ENCODE measurements around the gene ECHDC3. TPM values are rescaled to one million over a fixed set of nuclear protein-coding genes. Genes with fewer than 3 reads are reported as not detected.

The ECHDC3 gene
- total RNA-seq, 1 experiment from 2014 or later, result 30.1 TPM

- H3K27me3 ChIP-seq (replicated peaks; ENCODE audit: control insufficient read depth, insufficient read depth, low read length), result no peaks in the 10 kb centered on the region
- no peaks in the 10 kb centered on the region for H3K27me3 Mint-ChIP-seq (ENCODE audit: insufficient read depth, unreplicated experiment)
- peaks cover 41% of the 10 kb centered on the region for H3K4me1 Mint-ChIP-seq (ENCODE audit: low read depth, unreplicated experiment)
- no peak overlapping the region for H3K4me3 Mint-ChIP-seq (ENCODE audit: unreplicated experiment)
- no peak for DNase-seq
- no TSS peak for BruUV-seq (replicated peaks)
- ChIA-PET CTCF (no interaction called here), POLR2A (interaction anchor here (0.7 kb wide), 1 partner anchor 842 kb away, joined by 6 read pairs; no protein-coding TSS in a partner anchor)
- H3K36me3 ChIP-seq (ENCODE audit: control insufficient read depth, insufficient read depth, low read length), result no peaks in the 10 kb centered on the region
- H3K4me1 ChIP-seq, result peaks cover 36% of the 10 kb centered on the region
- no peak overlapping the region for H3K4me3 ChIP-seq (ENCODE audit: low read depth, low read length)
- H3K36me3 Mint-ChIP-seq (ENCODE audit: insufficient read depth, unreplicated experiment), result peaks cover 11% of the 10 kb centered on the region
- H3K9me3 ChIP-seq, result no peaks in the 10 kb centered on the region
- H3K9me3 Mint-ChIP-seq (ENCODE audit: unreplicated experiment), result no peaks in the 10 kb centered on the region
- peak overlapping the region; percentile 27 for H3K27ac Mint-ChIP-seq (ENCODE audit: unreplicated experiment)
- intact Hi-C loops (cut with micrococcal nuclease; ENCODE audit: unreplicated experiment), result no loop called here
- no peak for TF ChIP-seq CTCF (IDR thresholded peaks at IDR 0.05; ENCODE audit: insufficient read depth in 1 of 2, low read depth in 1 of 2, low read length in 1 of 2, severe bottlenecking in 1 of 2, unreplicated experiment in 1 of 2)
These were observed 55.1 kb downstream of the ECHDC3 start for GRCh38 chr10:11797281-11797680.

GRCh38 chr10:11797847-11798633, 55.9 kb downstream of the ECHDC3 start:
- Mint-ChIP-seq H3K36me3 (ENCODE audit: insufficient read depth, unreplicated experiment) (peaks cover 8% of the 10 kb centered on the region), H3K27me3 (ENCODE audit: insufficient read depth, unreplicated experiment) (no peaks in the 10 kb centered on the region), H3K4me1 (ENCODE audit: low read depth, unreplicated experiment) (peaks cover 35% of the 10 kb centered on the region), H3K4me3 (ENCODE audit: unreplicated experiment) (no peak overlapping the region), H3K27ac (ENCODE audit: unreplicated experiment) (peak overlapping the region; percentile 27), H3K9me3 (ENCODE audit: unreplicated experiment) (no peaks in the 10 kb centered on the region)
- CTCF ChIA-PET, result interaction anchor here (1.4 kb wide), 1 partner anchor 15 kb away, joined by 5 read pairs; no protein-coding TSS in a partner anchor
- POLR2A ChIA-PET, result no interaction called here
- DNase-seq, result no peak
- BruUV-seq (replicated peaks), result no TSS peak
- no peaks in the 10 kb centered on the region for H3K27me3 ChIP-seq (replicated peaks; ENCODE audit: control insufficient read depth, insufficient read depth, low read length)
- H3K36me3 ChIP-seq (ENCODE audit: control insufficient read depth, insufficient read depth, low read length), result no peaks in the 10 kb centered on the region
- H3K4me3 ChIP-seq (ENCODE audit: low read depth, low read length), result no peak overlapping the region
- no peak for TF ChIP-seq CTCF (IDR thresholded peaks at IDR 0.05; ENCODE audit: insufficient read depth in 1 of 2, low read depth in 1 of 2, low read length in 1 of 2, severe bottlenecking in 1 of 2, unreplicated experiment in 1 of 2)
- intact Hi-C loops (cut with micrococcal nuclease; ENCODE audit: unreplicated experiment), result no loop called here
- H3K9me3 ChIP-seq, result no peaks in the 10 kb centered on the region
- peaks cover 32% of the 10 kb centered on the region for H3K4me1 ChIP-seq

GRCh38 chr10:11798845-11799735, 56.9 kb downstream of the ECHDC3 start:
- H3K36me3 Mint-ChIP-seq (ENCODE audit: insufficient read depth, unreplicated experiment), result no peaks in the 10 kb centered on the region
- no peak for TF ChIP-seq CTCF (IDR thresholded peaks at IDR 0.05; ENCODE audit: insufficient read depth in 1 of 2, low read depth in 1 of 2, low read length in 1 of 2, severe bottlenecking in 1 of 2, unreplicated experiment in 1 of 2)
- H3K27me3 Mint-ChIP-seq (ENCODE audit: insufficient read depth, unreplicated experiment), result no peaks in the 10 kb centered on the region
- no peak for DNase-seq
- Histone ChIP-seq H3K4me1 (peaks cover 25% of the 10 kb centered on the region), H3K9me3 (no peaks in the 10 kb centered on the region), H3K4me3 (ENCODE audit: low read depth, low read length) (no peak overlapping the region), H3K27me3 (replicated peaks; ENCODE audit: control insufficient read depth, insufficient read depth, low read length) (no peaks in the 10 kb centered on the region), H3K36me3 (ENCODE audit: control insufficient read depth, insufficient read depth, low read length) (no peaks in the 10 kb centered on the region)
- intact Hi-C loops (cut with micrococcal nuclease; ENCODE audit: unreplicated experiment), result no loop called here
- H3K4me1 Mint-ChIP-seq (ENCODE audit: low read depth, unreplicated experiment), result peaks cover 24% of the 10 kb centered on the region
- ChIA-PET POLR2A (no interaction called here), CTCF (interaction anchor here (1.4 kb wide), 1 partner anchor 16 kb away, joined by 5 read pairs; no protein-coding TSS in a partner anchor)
- H3K27ac Mint-ChIP-seq (ENCODE audit: unreplicated experiment), result no peak overlapping the region
- no TSS peak for BruUV-seq (replicated peaks)
- H3K4me3 Mint-ChIP-seq (ENCODE audit: unreplicated experiment), result no peak overlapping the region
- H3K9me3 Mint-ChIP-seq (ENCODE audit: unreplicated experiment), result no peaks in the 10 kb centered on the region
